Measurements from ENCODE around the gene ELANE. TPM values are rescaled to one million over a fixed set of nuclear protein-coding genes. Genes with fewer than 3 reads are reported as not detected.
A peak's percentile ranks its signal among the peaks of the same experiment; 100 is the strongest.

Gene ELANE
- total RNA-seq (not detected), total RNA-seq (0 to 0.60 reads per million in 2 donors)

GRCh38 chr19:852136-853013, at the start of gene ELANE:
Gene ELANE, plus strand, starts transcription at chr19:852303. Its CDS starts 26 bp downstream, at chr19:852329.
- H3K4me1 Mint-ChIP-seq: peaks cover 3% of the 10 kb centered on the region
- peaks cover 7% of the 10 kb centered on the region for H3K27me3 Mint-ChIP-seq
- no peak for ATAC-seq

GRCh38 chr19:802498-803098, 49.5 kb upstream of the ELANE start:
- DNase-seq (no peak), ATAC-seq (no peak)
- H3K27me3 Mint-ChIP-seq: no peaks in the 10 kb centered on the region
- peak overlapping the region; percentile 96 for H3K27ac Mint-ChIP-seq
- peak overlapping the region; percentile 89 for H3K4me3 Mint-ChIP-seq
- peaks cover 43% of the 10 kb centered on the region for H3K4me1 Mint-ChIP-seq
- H3K9me3 ChIP-seq (ENCODE audit: control insufficient read depth, low read length, poor library complexity, severe bottlenecking): no peaks in the 10 kb centered on the region
- H3K36me3 Mint-ChIP-seq (ENCODE audit: low read depth): peaks cover 3% of the 10 kb centered on the region

More at GRCh38 chr19:852136-853013, at the start of gene ELANE:
- H3K36me3 Mint-ChIP-seq (ENCODE audit: low read depth): peaks cover under 1% of the 10 kb centered on the region
- no peak within 1 kb of the TSS for H3K27ac Mint-ChIP-seq
- H3K4me3 Mint-ChIP-seq: no peak within 1 kb of the TSS
- H3K9me3 ChIP-seq (ENCODE audit: control insufficient read depth, low read length, poor library complexity, severe bottlenecking): no peaks in the 10 kb centered on the region
- no peak for DNase-seq

- Mint-ChIP-seq H3K36me3 (ENCODE audit: low read depth) (peaks cover 5% of the 10 kb centered on the region), H3K4me3 (peak overlapping the region; percentile 41), H3K27me3 (no peaks in the 10 kb centered on the region), H3K4me1 (peaks cover 45% of the 10 kb centered on the region), H3K27ac (peak overlapping the region; percentile 96)
- DNase-seq (no peak), ATAC-seq (no peak)
- no peaks in the 10 kb centered on the region for H3K9me3 ChIP-seq (ENCODE audit: control insufficient read depth, low read length, poor library complexity, severe bottlenecking)
Observed at GRCh38 chr19:803099-803561, 49.0 kb upstream of the ELANE start.

- Mint-ChIP-seq H3K4me1 (peaks cover 42% of the 10 kb centered on the region), H3K27me3 (no peaks in the 10 kb centered on the region), H3K36me3 (ENCODE audit: low read depth) (peaks cover 5% of the 10 kb centered on the region), H3K27ac (peak overlapping the region; percentile 96), H3K4me3 (peak overlapping the region; percentile 41)
- H3K9me3 ChIP-seq (ENCODE audit: control insufficient read depth, low read length, poor library complexity, severe bottlenecking): no peaks in the 10 kb centered on the region
- ATAC-seq (no peak), DNase-seq (no peak)
Observed at GRCh38 chr19:803686-804418, 48.3 kb upstream of the ELANE start.

GRCh38 chr19:804419-805165, 47.5 kb upstream of the ELANE start:
- Mint-ChIP-seq H3K4me3 (no peak overlapping the region), H3K27me3 (no peaks in the 10 kb centered on the region), H3K27ac (no peak overlapping the region), H3K36me3 (ENCODE audit: low read depth) (peaks cover 5% of the 10 kb centered on the region), H3K4me1 (peaks cover 35% of the 10 kb centered on the region)
- DNase-seq (no peak), ATAC-seq (no peak)
- H3K9me3 ChIP-seq (ENCODE audit: control insufficient read depth, low read length, poor library complexity, severe bottlenecking): no peaks in the 10 kb centered on the region

GRCh38 chr19:805166-805551, 46.9 kb upstream of the ELANE start:
- Mint-ChIP-seq H3K36me3 (ENCODE audit: low read depth) (peaks cover 5% of the 10 kb centered on the region), H3K27me3 (no peaks in the 10 kb centered on the region), H3K4me1 (peaks cover 30% of the 10 kb centered on the region), H3K27ac (no peak overlapping the region), H3K4me3 (peak overlapping the region; percentile 31)
- no peaks in the 10 kb centered on the region for H3K9me3 ChIP-seq (ENCODE audit: control insufficient read depth, low read length, poor library complexity, severe bottlenecking)
- DNase-seq: no peak
- ATAC-seq: no peak

- no peak for DNase-seq
- H3K9me3 ChIP-seq (ENCODE audit: control insufficient read depth, low read length, poor library complexity, severe bottlenecking): no peaks in the 10 kb centered on the region
- Mint-ChIP-seq H3K36me3 (ENCODE audit: low read depth) (peaks cover 5% of the 10 kb centered on the region), H3K27me3 (no peaks in the 10 kb centered on the region), H3K4me3 (peak overlapping the region; percentile 31), H3K27ac (no peak overlapping the region), H3K4me1 (peaks cover 25% of the 10 kb centered on the region)
- ATAC-seq: no peak
Observed at GRCh38 chr19:805600-806550, 46.2 kb upstream of the ELANE start.

GRCh38 chr19:806815-807421, 45.2 kb upstream of the ELANE start:
- DNase-seq (no peak), ATAC-seq (no peak)
- Mint-ChIP-seq H3K27me3 (no peaks in the 10 kb centered on the region), H3K4me3 (peak overlapping the region; percentile 43), H3K36me3 (ENCODE audit: low read depth) (peaks cover 5% of the 10 kb centered on the region), H3K4me1 (peaks cover 16% of the 10 kb centered on the region), H3K27ac (peak overlapping the region; percentile 92)
- no peaks in the 10 kb centered on the region for H3K9me3 ChIP-seq (ENCODE audit: control insufficient read depth, low read length, poor library complexity, severe bottlenecking)

GRCh38 chr19:807627-808422, 44.3 kb upstream of the ELANE start:
- ATAC-seq: no peak
- peaks cover 11% of the 10 kb centered on the region for H3K4me1 Mint-ChIP-seq
- H3K4me3 Mint-ChIP-seq: peak overlapping the region; percentile 28
- H3K9me3 ChIP-seq (ENCODE audit: control insufficient read depth, low read length, poor library complexity, severe bottlenecking): no peaks in the 10 kb centered on the region
- H3K27ac Mint-ChIP-seq: peak overlapping the region; percentile 92
- DNase-seq: no peak
- peaks cover 5% of the 10 kb centered on the region for H3K36me3 Mint-ChIP-seq (ENCODE audit: low read depth)
- H3K27me3 Mint-ChIP-seq: no peaks in the 10 kb centered on the region

GRCh38 chr19:808423-808775, 43.7 kb upstream of the ELANE start:
- DNase-seq (no peak), ATAC-seq (no peak)
- peaks cover 5% of the 10 kb centered on the region for H3K36me3 Mint-ChIP-seq (ENCODE audit: low read depth)
- no peak overlapping the region for H3K27ac Mint-ChIP-seq
- H3K4me3 Mint-ChIP-seq: no peak overlapping the region
- H3K4me1 Mint-ChIP-seq: peaks cover 9% of the 10 kb centered on the region
- H3K9me3 ChIP-seq (ENCODE audit: control insufficient read depth, low read length, poor library complexity, severe bottlenecking): no peaks in the 10 kb centered on the region
- H3K27me3 Mint-ChIP-seq: no peaks in the 10 kb centered on the region
